Measurements from ENCODE around the gene RNF180. TPM values are rescaled to one million over a fixed set of nuclear protein-coding genes. Genes with fewer than 3 reads are reported as not detected.

RNF180 gene
- total RNA-seq, 1 experiment from 2014 or later = 0.61 TPM

DNA sequence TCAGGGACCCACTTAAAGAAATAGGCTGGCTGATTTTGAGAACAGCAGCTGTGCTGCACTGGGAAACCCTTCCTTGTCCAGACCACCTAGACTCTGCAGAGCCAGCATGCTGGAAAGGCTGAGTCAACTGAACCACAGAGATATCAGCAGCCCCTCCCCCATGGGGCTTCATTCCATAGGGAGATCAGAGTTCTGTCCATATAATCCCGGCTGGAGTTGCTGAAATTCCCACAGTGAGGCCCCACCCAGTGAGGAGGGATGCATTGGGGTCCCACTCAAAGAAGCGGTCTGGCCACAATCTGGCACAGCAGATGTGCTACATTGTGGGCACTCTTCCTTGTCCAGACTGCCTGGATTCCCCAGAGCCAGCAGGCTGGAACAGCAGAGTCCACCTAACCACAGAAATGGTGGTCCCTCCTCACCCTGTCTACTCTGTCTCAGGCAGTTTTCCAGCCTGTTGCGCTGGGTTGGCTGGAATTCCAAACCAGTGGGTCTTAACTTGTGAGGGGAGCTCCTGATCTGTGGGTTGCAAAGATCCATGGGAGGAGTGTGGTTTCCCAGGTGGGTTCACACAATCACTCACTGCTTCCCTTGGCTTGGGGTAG is 127.1 kb downstream of the RNF180 start:
- Histone ChIP-seq H3K4me1 (no peaks in the 10 kb centered on the region), H3K9me3 (no peaks in the 10 kb centered on the region), H3K4me3 (ENCODE audit: low read depth, low read length) (no peak overlapping the region), H3K36me3 (ENCODE audit: control insufficient read depth, insufficient read depth, low read length) (no peaks in the 10 kb centered on the region), H3K27me3 (replicated peaks; ENCODE audit: control insufficient read depth, insufficient read depth, low read length) (no peaks in the 10 kb centered on the region)
- no peaks in the 10 kb centered on the region for H3K4me1 Mint-ChIP-seq (ENCODE audit: low read depth, unreplicated experiment)
- H3K27me3 Mint-ChIP-seq (ENCODE audit: insufficient read depth, unreplicated experiment) = peaks cover 12% of the 10 kb centered on the region
- TF ChIP-seq, protein P1, sequence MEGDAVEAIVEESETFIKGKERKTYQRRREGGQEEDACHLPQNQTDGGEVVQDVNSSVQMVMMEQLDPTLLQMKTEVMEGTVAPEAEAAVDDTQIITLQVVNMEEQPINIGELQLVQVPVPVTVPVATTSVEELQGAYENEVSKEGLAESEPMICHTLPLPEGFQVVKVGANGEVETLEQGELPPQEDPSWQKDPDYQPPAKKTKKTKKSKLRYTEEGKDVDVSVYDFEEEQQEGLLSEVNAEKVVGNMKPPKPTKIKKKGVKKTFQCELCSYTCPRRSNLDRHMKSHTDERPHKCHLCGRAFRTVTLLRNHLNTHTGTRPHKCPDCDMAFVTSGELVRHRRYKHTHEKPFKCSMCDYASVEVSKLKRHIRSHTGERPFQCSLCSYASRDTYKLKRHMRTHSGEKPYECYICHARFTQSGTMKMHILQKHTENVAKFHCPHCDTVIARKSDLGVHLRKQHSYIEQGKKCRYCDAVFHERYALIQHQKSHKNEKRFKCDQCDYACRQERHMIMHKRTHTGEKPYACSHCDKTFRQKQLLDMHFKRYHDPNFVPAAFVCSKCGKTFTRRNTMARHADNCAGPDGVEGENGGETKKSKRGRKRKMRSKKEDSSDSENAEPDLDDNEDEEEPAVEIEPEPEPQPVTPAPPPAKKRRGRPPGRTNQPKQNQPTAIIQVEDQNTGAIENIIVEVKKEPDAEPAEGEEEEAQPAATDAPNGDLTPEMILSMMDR (IDR thresholded peaks at IDR 0.05; ENCODE audit: insufficient read depth in 1 of 2, low read depth in 1 of 2, low read length in 1 of 2, severe bottlenecking in 1 of 2, unreplicated experiment in 1 of 2) = no peak
- no peaks in the 10 kb centered on the region for H3K9me3 Mint-ChIP-seq (ENCODE audit: unreplicated experiment)
- ChIA-PET CTCF (no interaction called here), POLR2A (no interaction called here)
- H3K36me3 Mint-ChIP-seq (ENCODE audit: insufficient read depth, unreplicated experiment) = no peaks in the 10 kb centered on the region
- H3K4me3 Mint-ChIP-seq (ENCODE audit: unreplicated experiment) = no peak overlapping the region
- intact Hi-C loops (cut with micrococcal nuclease; ENCODE audit: unreplicated experiment) = no loop called here
- H3K27ac Mint-ChIP-seq (ENCODE audit: unreplicated experiment) = no peak overlapping the region
- no TSS peak for BruUV-seq (replicated peaks)
- DNase-seq = no peak

DNA sequence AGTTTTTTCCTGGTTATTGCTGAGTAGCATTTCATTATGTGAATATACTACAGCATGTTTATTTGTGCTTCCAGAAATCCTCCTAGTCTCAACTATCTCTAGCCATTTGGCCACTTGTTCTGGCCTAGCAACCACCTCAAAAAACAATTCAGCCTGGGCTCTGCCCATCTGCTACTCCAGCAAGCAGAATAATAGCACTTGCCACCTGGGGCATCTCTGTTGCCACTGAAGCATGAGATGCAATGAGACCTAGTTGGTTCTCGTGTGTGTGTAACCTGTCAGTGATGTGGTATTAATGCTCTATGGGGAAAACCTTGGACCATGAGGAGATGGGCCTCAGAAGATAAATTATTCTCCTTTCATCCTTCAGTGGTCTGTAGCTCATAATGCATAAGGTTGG is 129.5 kb downstream of the RNF180 start:
- TF ChIP-seq, protein P1 (IDR thresholded peaks at IDR 0.05; ENCODE audit: insufficient read depth in 1 of 2, low read depth in 1 of 2, low read length in 1 of 2, severe bottlenecking in 1 of 2, unreplicated experiment in 1 of 2) = no peak

DNA sequence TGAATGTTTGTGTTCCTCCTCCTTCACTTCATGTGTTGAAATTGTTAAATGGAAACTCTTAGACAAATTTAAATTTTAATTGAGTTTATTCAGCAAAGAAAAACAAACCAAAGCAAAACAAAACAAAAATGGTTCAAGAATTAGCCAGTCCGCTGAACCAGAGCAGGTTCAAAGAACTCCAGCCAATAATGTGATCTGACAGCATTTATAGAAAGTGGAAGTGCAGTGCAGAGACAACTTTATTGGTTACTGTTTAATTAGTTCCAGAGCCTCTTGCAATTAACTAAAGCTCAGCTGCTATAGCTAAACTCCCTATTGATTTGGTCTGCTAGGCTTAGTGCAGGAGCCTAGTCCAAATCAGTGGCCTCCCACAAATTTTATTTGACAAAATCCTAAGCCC is 132.9 kb downstream of the RNF180 start:
- POLR2A ChIA-PET = no interaction called here
- H3K27me3 ChIP-seq (replicated peaks; ENCODE audit: control insufficient read depth, insufficient read depth, low read length) = no peaks in the 10 kb centered on the region
- TF ChIP-seq, protein P1 (IDR thresholded peaks at IDR 0.05; ENCODE audit: insufficient read depth in 1 of 2, low read depth in 1 of 2, low read length in 1 of 2, severe bottlenecking in 1 of 2, unreplicated experiment in 1 of 2) = no peak
- H3K9me3 ChIP-seq = no peaks in the 10 kb centered on the region
- H3K36me3 Mint-ChIP-seq (ENCODE audit: insufficient read depth, unreplicated experiment) = no peaks in the 10 kb centered on the region
- BruUV-seq (replicated peaks) = no TSS peak
- no peak overlapping the region for H3K27ac Mint-ChIP-seq (ENCODE audit: unreplicated experiment)
- H3K4me3 ChIP-seq (ENCODE audit: low read depth, low read length) = no peak overlapping the region
- H3K4me1 Mint-ChIP-seq (ENCODE audit: low read depth, unreplicated experiment) = no peaks in the 10 kb centered on the region
- H3K4me1 ChIP-seq = no peaks in the 10 kb centered on the region
- H3K36me3 ChIP-seq (ENCODE audit: control insufficient read depth, insufficient read depth, low read length) = no peaks in the 10 kb centered on the region
- DNase-seq = no peak
- H3K9me3 Mint-ChIP-seq (ENCODE audit: unreplicated experiment) = no peaks in the 10 kb centered on the region
- peaks cover 4% of the 10 kb centered on the region for H3K27me3 Mint-ChIP-seq (ENCODE audit: insufficient read depth, unreplicated experiment)
- intact Hi-C loops (cut with micrococcal nuclease; ENCODE audit: unreplicated experiment) = no loop called here
- H3K4me3 Mint-ChIP-seq (ENCODE audit: unreplicated experiment) = no peak overlapping the region
- CTCF ChIA-PET = no interaction called here

More for the DNA sequence above, 129.5 kb downstream of the RNF180 start:
- CTCF ChIA-PET = no interaction called here
- H3K9me3 ChIP-seq = no peaks in the 10 kb centered on the region
- BruUV-seq (replicated peaks) = no TSS peak
- H3K36me3 Mint-ChIP-seq (ENCODE audit: insufficient read depth, unreplicated experiment) = no peaks in the 10 kb centered on the region
- no peaks in the 10 kb centered on the region for H3K9me3 Mint-ChIP-seq (ENCODE audit: unreplicated experiment)
- no peak for DNase-seq
- intact Hi-C loops (cut with micrococcal nuclease; ENCODE audit: unreplicated experiment) = no loop called here
- H3K27me3 ChIP-seq (replicated peaks; ENCODE audit: control insufficient read depth, insufficient read depth, low read length) = no peaks in the 10 kb centered on the region
- no peaks in the 10 kb centered on the region for H3K4me1 ChIP-seq
- H3K4me3 Mint-ChIP-seq (ENCODE audit: unreplicated experiment) = no peak overlapping the region
- peaks cover 5% of the 10 kb centered on the region for H3K27me3 Mint-ChIP-seq (ENCODE audit: insufficient read depth, unreplicated experiment)
- H3K36me3 ChIP-seq (ENCODE audit: control insufficient read depth, insufficient read depth, low read length) = no peaks in the 10 kb centered on the region
- H3K4me3 ChIP-seq (ENCODE audit: low read depth, low read length) = no peak overlapping the region
- no peak overlapping the region for H3K27ac Mint-ChIP-seq (ENCODE audit: unreplicated experiment)
- POLR2A ChIA-PET = no interaction called here
- H3K4me1 Mint-ChIP-seq (ENCODE audit: low read depth, unreplicated experiment) = no peaks in the 10 kb centered on the region

Data from Caco-2 (cell line).